SK-N-SH treated with all-trans-retinoic acid at 6 μM for 48 hours (cell line): Measurements from ENCODE around the gene AAK1.

Experiments
- ARNTL ChIP-seq: fragments of 450-650 bp; formaldehyde crosslinking; IDR thresholded peaks from 2 replicates; pipeline ENCODE4 v1.5.0; 2020; ENCODE audit warnings: low read depth, mild to moderate bottlenecking, moderate library complexity, borderline replicate concordance
- ISL1 ChIP-seq: fragments of 250-450 bp; sonication (Bioruptor Pico); IDR thresholded peaks from 2 replicates; pipeline ENCODE4 v2.1.2; 2022; ENCODE audit warnings: mild to moderate bottlenecking, moderate library complexity
- OSR1 ChIP-seq: fragments of 250-450 bp; sonication (Bioruptor Pico); IDR thresholded peaks from 2 replicates; pipeline ENCODE4 v1.8.0; 2022; ENCODE audit warnings: moderate library complexity, mild to moderate bottlenecking, inconsistent platforms
- RARB ChIP-seq: fragments of 250-450 bp; sonication (Bioruptor Pico); IDR thresholded peaks from 2 replicates; pipeline ENCODE4 v1.8.0; 2021; ENCODE audit warnings: mild to moderate bottlenecking, moderate library complexity
- SNAI2 ChIP-seq: fragments of 250-450 bp; sonication (Bioruptor Pico); IDR thresholded peaks from 2 replicates; pipeline ENCODE4 v1.5.0; 2020; ENCODE audit warnings: mild to moderate bottlenecking, moderate library complexity
- TOX ChIP-seq: fragments of 250-450 bp; sonication (Bioruptor Pico); IDR thresholded peaks from 2 replicates; pipeline ENCODE4 v1.8.0; 2021; ENCODE audit warnings: mild to moderate bottlenecking, moderate library complexity, borderline replicate concordance
- ZFP3 ChIP-seq: fragments of 250-450 bp; sonication (Bioruptor Pico); IDR thresholded peaks from 2 replicates; pipeline ENCODE4 v1.5.0; 2020; ENCODE audit warnings: mild to moderate bottlenecking, moderate library complexity
- ZFP30 ChIP-seq: fragments of 450-650 bp; formaldehyde crosslinking; IDR thresholded peaks from 2 replicates; pipeline ENCODE4 v1.5.0; 2022; ENCODE audit warnings: mild to moderate bottlenecking, moderate library complexity
- ZNF70 ChIP-seq: fragments of 450-650 bp; formaldehyde crosslinking; IDR thresholded peaks from 2 replicates; pipeline ENCODE4 v1.5.0; 2020; ENCODE audit warnings: mild to moderate bottlenecking, moderate library complexity
- TF ChIP-seq, protein P1 (sequence below): fragments of 250-450 bp; sonication (Bioruptor Pico); IDR thresholded peaks from 2 replicates; pipeline ENCODE4 v1.5.0; 2020; ENCODE audit warnings: mild to moderate bottlenecking, moderate library complexity
- TF ChIP-seq, protein P2 (sequence below): fragments of 250-450 bp; sonication (Bioruptor Pico); IDR thresholded peaks from 2 replicates; pipeline ENCODE4 v1.5.1; 2021; ENCODE audit warnings: mild to moderate bottlenecking, moderate library complexity
- TF ChIP-seq, protein P3 (sequence below): fragments of 250-450 bp; sonication (Bioruptor Pico); IDR thresholded peaks from 2 replicates; pipeline ENCODE4 v1.5.1; 2020; ENCODE audit warnings: low read depth, mild to moderate bottlenecking, moderate library complexity
- TF ChIP-seq, protein P4 (sequence below): fragments of 250-450 bp; sonication (Bioruptor Pico); IDR thresholded peaks from 2 replicates; pipeline ENCODE4 v1.8.0; 2020; ENCODE audit warnings: mild to moderate bottlenecking, moderate library complexity, borderline replicate concordance

DNA sequence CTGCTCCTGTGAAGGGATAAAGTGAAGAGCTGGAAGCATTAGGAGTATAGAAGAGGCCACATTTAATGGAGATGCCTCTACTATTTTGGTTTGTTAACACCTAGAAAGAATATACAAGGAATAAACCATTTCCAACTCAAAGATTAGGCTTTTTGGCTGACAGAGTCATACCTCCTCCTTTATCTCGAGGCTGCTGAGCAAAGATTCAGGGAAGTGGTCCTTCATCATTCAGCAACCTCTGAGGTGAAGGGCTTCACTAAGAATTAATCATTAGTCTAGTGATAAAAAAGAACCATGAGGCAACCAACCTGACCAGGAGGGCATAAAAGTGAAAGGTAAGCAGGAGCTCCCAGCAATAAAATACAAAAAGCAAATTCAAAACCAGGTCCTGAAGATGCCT is 25.8 kb downstream of the AAK1 start:
- TF ChIP-seq, protein P1, sequence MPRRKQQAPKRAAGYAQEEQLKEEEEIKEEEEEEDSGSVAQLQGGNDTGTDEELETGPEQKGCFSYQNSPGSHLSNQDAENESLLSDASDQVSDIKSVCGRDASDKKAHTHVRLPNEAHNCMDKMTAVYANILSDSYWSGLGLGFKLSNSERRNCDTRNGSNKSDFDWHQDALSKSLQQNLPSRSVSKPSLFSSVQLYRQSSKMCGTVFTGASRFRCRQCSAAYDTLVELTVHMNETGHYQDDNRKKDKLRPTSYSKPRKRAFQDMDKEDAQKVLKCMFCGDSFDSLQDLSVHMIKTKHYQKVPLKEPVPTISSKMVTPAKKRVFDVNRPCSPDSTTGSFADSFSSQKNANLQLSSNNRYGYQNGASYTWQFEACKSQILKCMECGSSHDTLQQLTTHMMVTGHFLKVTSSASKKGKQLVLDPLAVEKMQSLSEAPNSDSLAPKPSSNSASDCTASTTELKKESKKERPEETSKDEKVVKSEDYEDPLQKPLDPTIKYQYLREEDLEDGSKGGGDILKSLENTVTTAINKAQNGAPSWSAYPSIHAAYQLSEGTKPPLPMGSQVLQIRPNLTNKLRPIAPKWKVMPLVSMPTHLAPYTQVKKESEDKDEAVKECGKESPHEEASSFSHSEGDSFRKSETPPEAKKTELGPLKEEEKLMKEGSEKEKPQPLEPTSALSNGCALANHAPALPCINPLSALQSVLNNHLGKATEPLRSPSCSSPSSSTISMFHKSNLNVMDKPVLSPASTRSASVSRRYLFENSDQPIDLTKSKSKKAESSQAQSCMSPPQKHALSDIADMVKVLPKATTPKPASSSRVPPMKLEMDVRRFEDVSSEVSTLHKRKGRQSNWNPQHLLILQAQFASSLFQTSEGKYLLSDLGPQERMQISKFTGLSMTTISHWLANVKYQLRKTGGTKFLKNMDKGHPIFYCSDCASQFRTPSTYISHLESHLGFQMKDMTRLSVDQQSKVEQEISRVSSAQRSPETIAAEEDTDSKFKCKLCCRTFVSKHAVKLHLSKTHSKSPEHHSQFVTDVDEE (CRISPR knock-in tag) = no peak
- TF ChIP-seq, protein P2, sequence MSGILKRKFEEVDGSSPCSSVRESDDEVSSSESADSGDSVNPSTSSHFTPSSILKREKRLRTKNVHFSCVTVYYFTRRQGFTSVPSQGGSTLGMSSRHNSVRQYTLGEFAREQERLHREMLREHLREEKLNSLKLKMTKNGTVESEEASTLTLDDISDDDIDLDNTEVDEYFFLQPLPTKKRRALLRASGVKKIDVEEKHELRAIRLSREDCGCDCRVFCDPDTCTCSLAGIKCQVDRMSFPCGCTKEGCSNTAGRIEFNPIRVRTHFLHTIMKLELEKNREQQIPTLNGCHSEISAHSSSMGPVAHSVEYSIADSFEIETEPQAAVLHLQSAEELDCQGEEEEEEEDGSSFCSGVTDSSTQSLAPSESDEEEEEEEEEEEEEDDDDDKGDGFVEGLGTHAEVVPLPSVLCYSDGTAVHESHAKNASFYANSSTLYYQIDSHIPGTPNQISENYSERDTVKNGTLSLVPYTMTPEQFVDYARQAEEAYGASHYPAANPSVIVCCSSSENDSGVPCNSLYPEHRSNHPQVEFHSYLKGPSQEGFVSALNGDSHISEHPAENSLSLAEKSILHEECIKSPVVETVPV = no peak
- TF ChIP-seq SNAI2 (CRISPR knock-in tag) = no peak
- TF ChIP-seq RARB (CRISPR knock-in tag) = no peak
- TF ChIP-seq ISL1 (CRISPR knock-in tag) = no peak
- no peak for TF ChIP-seq ZNF70 (CRISPR knock-in tag)
- TF ChIP-seq ZFP3 (CRISPR knock-in tag) = no peak
- TF ChIP-seq, protein P3, sequence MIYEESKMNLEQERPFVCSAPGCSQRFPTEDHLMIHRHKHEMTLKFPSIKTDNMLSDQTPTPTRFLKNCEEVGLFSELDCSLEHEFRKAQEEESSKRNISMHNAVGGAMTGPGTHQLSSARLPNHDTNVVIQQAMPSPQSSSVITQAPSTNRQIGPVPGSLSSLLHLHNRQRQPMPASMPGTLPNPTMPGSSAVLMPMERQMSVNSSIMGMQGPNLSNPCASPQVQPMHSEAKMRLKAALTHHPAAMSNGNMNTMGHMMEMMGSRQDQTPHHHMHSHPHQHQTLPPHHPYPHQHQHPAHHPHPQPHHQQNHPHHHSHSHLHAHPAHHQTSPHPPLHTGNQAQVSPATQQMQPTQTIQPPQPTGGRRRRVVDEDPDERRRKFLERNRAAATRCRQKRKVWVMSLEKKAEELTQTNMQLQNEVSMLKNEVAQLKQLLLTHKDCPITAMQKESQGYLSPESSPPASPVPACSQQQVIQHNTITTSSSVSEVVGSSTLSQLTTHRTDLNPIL (CRISPR knock-in tag) = no peak
- TF ChIP-seq, protein P4, sequence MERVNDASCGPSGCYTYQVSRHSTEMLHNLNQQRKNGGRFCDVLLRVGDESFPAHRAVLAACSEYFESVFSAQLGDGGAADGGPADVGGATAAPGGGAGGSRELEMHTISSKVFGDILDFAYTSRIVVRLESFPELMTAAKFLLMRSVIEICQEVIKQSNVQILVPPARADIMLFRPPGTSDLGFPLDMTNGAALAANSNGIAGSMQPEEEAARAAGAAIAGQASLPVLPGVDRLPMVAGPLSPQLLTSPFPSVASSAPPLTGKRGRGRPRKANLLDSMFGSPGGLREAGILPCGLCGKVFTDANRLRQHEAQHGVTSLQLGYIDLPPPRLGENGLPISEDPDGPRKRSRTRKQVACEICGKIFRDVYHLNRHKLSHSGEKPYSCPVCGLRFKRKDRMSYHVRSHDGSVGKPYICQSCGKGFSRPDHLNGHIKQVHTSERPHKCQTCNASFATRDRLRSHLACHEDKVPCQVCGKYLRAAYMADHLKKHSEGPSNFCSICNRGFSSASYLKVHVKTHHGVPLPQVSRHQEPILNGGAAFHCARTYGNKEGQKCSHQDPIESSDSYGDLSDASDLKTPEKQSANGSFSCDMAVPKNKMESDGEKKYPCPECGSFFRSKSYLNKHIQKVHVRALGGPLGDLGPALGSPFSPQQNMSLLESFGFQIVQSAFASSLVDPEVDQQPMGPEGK (CRISPR knock-in tag) = no peak
- TF ChIP-seq OSR1 (CRISPR knock-in tag) = no peak
- no peak for TF ChIP-seq TOX (CRISPR knock-in tag)
- TF ChIP-seq ARNTL (CRISPR knock-in tag) = no peak
- no peak for TF ChIP-seq ZFP30 (CRISPR knock-in tag)
